NCI-H1436 treated with DMSO at 0.1 percent for 48 hours (cell line): ENCODE data around the gene CCSAP.
"Not testable (repeated sequence)": the region's sequence is repeated elsewhere in the genome, so short reads cannot be mapped to it uniquely, and the experiment has no call there.

Experiments
- DNase-seq: peaks from one replicate; lab custom pipeline; 2025; lab: John Stamatoyannopoulos, UW

The CCSAP gene

GRCh38 chr1:229364207-229365065 lies 21.6 kb upstream of the CCSAP start:
- DNase-seq = no peak

DNA sequence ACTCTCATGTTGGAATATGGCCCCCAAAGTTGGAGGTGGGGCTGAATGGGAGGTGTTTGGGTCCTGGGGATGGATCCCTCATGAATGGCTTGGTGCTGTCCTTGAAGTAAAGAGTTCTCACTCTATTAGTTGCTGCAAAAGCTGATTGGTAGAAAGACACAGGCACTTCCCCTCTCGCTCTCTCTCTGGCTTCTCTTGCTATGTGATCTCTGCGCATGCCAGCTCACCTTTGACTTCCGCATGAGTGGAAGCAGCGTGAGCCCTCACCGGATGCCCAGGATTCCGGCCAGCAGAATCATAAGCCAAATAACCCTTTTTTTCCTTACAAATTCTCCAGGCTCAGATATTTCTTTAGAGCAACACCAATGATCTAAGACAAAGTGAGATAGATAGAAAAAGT lies 20.9 kb upstream of the CCSAP start:
- no peak for DNase-seq

DNA sequence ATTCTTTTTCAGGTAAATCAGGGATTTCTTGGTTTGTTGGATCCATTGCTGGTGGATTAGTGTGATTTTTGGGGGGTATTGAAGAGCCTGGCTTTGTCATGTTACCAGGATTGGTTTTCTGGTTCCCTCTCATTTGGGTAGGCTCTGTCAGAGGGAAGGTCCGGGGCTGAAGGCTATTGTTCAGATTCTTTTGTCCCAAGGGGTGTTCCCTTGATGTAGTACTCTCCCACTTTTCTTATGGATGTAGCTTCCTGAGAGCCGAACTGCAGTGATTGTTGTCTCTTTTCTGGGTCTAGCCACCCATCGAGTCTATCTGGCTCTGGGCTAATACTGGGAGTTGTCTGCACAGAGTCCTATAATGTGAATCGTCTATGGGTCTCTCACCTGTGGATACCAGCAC lies 17.6 kb upstream of the CCSAP start:
- no peak for DNase-seq

DNA sequence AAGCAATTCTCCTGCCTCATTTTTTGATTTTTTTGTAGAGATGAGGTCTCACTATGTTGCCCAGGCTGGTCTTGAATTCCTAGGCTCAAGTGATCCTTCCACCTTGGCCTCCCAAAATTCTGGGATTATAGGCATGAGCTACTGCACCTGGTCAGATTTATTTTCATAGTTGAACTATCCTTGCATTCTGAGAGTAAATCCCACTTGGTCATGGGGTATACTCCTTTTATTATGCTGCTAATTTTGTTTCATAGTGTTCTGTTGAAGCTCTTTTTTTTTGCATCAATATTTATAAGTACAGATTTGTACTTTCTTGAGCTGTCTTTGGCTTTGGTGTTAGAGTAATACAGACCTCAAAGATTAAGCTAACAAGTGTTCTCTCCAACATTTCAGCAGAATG lies 12.8 kb upstream of the CCSAP start:
- no peak for DNase-seq

DNA sequence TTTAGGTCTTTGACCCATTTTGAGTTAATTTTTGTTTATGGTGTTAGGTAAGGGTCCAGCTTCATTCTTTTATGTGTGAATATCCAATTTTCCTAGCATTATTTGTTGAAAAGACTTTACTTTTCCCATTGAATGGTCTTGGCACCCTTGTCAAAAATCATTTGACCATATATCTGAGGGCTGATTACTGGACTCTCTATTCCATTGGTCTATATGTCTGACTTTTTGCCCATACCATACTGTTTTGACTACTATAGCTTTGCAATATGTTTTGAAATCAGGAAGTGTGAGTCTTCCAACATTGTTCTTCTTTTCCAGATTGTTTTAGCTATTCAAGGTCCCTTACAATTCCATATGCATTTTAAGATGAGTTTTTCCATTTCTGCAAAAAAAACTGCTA lies 11.4 kb upstream of the CCSAP start:
- DNase-seq = no peak

DNA sequence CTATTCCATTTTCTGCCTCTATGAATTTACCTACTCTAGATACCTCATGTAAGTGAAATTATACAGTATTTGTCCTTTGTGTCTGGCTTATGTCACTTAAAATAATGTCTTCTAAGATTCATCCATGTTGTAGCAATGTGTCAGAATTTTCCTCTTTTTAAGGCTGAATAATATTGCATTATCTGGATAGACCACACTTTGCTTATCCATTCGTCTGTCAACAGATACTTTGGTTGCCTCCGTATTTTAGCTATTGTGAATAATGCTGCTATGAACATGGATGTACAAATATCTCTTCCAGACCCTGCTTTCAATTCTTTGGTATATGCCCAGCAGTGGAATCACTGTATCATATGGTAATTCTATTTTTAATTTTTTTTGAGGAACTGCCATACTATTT lies 10.1 kb upstream of the CCSAP start:
- no peak for DNase-seq

DNA sequence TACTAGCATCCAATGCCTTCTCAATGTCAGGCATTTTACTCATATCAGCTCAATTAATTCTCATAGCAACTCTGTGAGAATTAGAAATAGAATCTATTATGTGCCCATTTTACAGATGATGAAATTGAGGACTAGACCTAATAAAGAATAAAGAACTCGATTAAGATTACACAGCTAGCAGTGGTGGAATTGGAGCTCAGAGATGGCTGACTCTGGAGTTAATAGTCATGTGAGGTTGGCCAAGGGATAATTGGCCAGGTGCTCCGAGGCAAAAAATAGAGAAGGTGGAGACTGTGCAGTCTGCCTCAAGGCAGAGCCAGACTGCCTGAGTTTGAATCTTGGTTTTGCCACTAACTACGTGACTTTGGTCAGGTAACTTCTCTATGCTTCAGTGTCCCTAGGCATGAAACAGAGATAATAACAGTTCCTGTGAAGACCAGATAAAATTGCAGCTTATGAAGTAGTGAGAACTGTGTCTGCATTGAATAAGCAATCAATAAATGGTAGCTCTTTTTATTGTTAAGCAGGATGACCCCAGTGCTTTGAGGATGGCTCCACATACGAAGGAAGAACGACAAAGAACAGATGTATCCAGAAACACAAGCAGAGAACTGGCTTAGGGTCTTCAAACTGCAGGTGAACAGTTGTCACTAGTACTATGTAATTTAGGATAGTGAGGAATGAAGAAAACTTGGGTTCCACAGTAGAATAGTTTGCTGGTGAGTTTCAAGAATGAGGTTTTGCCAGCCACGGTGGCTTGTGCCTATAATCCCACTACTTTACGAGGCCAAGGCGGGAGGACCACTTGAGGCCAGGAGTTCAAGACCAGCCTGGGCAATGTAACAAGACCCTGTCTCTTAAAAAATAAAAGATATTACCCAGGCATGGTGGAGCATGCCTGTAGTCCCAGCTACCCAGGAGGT lies 6.9 kb upstream of the CCSAP start:
- no peak for DNase-seq

DNA sequence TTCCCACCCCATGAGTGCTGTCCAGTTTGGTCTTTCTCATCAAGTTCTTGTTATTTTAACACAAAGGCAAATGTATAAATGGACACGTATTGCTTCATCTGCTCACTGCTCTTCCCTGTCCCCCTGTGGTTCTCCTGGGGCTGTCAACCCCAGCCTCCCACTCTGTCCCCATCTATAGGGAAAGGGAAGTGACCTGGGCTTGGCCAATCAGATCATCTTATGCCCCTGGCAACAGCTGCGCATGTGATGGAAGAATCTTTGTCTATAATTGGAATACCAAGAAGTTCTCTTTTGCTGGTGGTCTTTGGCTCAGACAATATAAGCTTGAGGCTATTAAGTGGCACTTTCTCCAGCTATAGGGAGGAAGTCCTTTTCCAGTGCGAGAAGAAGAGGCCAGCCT lies 4.7 kb upstream of the CCSAP start:
- no peak for DNase-seq

- no peak for DNase-seq
These were observed 2.3 kb upstream of the CCSAP start for GRCh38 chr1:229344937-229345684.

DNA sequence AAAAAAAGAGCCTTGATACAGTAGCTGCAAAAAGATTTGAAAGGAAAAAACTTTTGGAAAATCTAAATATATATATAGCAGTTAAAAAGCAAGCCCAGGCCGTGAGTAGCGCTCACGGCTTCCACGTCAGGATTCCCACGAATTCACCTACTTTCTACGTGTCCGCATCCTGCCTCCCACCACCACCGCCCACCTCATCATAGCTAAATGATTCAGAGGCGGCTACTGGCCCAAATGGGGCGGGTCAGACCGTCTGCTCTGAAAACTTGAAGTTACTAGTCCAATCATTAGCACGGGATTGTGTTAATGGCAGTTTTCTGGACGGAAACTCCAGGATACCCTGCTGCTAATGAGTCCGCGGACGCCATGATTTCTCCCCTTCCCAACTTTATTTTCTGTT lies 1.3 kb upstream of the CCSAP start:
- no peak for DNase-seq

GRCh38 chr1:229341774-229342655 lies 832 bp downstream of the CCSAP start:
- peak; percentile 65 for DNase-seq

GRCh38 chr1:229340496-229340895 lies 2.4 kb downstream of the CCSAP start:
- no peak for DNase-seq

GRCh38 chr1:229339520-229339919 lies 3.3 kb downstream of the CCSAP start:
- DNase-seq = no peak

GRCh38 chr1:229339086-229339485 lies 3.8 kb downstream of the CCSAP start:
- DNase-seq = no peak

DNA sequence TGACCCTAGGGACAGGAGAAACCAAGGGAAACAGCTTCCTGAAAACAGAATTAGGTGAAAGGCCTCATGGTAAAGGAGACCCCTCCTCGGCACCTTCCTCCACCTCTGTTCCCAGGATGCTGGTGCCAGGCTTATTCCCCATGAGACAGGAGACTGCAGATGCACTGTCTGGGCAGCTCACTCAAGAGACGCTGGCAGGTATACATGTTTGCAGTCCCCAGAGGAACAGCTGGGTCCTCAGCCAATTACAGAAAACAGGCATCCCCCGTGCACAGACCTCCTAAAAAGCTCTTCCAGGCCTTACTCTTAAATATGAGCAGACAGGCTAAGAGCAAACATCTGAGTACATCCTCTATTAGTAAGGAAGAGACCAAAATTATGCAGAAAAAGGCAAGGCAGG lies 6.5 kb downstream of the CCSAP start:
- DNase-seq = no peak

DNA sequence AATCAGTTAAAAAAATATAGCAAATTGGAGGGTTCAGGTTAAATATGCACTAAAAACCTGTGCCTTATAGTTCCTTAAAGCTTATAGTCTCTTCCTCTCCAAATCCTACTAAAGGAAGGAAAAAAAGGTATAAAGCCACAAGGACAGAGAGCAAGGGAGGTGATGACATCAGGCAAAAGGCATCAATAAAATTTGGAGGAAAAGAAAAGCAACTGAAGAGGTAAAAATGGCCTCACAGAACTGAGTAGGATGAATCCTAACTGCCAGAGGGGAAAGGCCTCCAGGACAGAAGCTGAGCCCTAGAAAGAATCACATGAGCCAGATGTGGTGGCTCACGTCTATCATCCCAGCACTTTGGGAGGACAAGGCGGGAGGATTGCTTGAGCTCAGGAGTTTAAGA lies 8.1 kb downstream of the CCSAP start:
- DNase-seq = no peak

- DNase-seq = no peak
These were observed 8.6 kb downstream of the CCSAP start for GRCh38 chr1:229334269-229334668.

DNA sequence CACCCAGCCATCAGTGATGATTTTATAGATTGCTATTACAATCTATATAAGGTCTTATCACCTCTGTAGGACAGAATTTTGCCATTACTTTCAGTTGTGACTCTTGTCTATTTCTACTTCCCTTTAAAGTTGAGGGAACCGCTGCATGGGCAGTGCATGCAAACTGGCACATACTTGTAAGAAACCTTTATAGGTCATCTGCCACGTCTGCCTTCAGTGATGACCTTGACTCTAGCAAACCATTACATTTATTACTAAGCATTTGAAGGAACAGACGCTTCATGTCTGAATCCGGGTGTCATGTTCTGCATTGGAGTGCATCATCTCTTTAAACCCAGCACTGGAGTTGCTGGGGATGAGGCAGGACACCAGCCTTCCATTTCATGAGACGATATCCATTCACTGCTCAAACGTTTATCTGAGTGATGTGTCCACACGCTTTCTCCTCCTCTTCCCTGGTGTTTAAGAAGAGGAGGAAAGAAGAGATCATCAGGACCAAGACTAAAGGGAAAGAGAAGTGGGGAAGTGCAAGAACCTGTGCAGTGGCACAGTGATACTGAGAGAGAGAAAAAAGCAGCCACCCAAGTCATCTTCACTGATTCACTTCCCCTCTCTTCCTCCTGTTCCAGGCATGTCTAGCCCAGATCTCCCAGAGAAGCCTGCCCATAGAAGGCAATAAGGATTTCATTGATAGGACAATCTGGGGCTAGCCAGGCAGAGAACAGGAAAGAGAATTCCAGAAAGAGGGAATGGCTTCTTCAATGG lies 14.1 kb downstream of the CCSAP start:
- no peak for DNase-seq

DNA sequence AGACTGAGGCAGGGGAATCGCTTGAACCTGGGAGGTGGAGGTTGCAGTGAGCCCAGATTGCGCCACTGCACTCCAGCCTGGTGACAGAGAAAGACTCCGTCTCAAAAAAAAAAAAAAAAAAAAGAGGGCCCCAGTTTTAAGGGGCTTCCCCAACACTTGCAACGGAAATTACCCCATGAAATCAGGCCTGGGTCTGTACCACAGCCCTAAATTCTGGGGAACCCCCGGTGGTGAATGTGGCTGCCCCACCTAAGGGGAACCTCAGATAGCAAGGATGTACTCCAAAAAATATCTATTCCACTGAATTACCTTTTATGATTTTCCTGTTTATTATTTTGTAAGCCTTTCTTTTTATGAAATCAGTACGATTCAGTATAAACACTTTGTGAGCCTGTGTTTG lies 15.1 kb downstream of the CCSAP start:
- DNase-seq = not testable (repeated sequence)

DNA sequence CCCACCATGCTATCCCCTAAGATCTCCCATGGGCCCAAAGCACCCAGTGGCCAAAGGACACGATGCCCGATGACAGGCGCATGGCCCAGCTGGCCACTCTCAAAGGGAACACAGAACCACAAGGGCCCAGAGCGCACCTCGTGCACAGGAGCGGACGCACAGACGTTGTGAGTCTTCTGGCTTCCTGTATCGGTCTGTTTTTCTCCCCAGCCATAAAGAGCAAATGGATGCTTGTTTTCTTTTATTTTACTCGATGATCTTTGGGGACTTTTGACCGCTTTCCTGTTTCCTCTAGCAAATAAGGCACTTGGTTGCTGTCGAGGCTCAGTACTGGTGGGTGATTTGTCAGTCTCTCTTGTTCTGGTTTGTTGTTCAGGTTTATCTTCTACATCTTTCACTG lies 16.2 kb downstream of the CCSAP start:
- no peak for DNase-seq
